Caki2 (cell line): ENCODE results near the gene STMN3. TPM values are rescaled to one million over a fixed set of nuclear protein-coding genes. Genes with fewer than 3 reads are reported as not detected.
A peak's percentile ranks its signal among the peaks of the same experiment; 100 is the strongest.

ENCODE experiments used
- DNase-seq: peaks from one replicate; pipeline ENCODE4 v3.0.0-alpha.2; 2015; ENCODE audit warnings: low read depth
- in situ Hi-C: cut with HindIII; loops from 2 replicates; pipeline ENCODE4 v1.10.0; 2016; ENCODE audit warnings: low sequenced_read_pairs, low pct_unique_long_range_greater_than_20kb, mixed read lengths
- total RNA-seq: library from RNA; depleted of rRNA; stranded (reverse); fragments of >200 nt; shearing (Covaris generic); gene quantifications from 2 replicates; pipeline ENCODE4 v1.2.3, GENCODE V29; 2014; ENCODE audit warnings: low replicate concordance

Gene STMN3
- total RNA-seq, 1 experiment from 2014 or later, result 70.6 TPM

GRCh38 chr20:63693733-63694583, 40.7 kb upstream of the STMN3 start:
- no peak for DNase-seq
- in situ Hi-C loops, result no loop called here

DNA sequence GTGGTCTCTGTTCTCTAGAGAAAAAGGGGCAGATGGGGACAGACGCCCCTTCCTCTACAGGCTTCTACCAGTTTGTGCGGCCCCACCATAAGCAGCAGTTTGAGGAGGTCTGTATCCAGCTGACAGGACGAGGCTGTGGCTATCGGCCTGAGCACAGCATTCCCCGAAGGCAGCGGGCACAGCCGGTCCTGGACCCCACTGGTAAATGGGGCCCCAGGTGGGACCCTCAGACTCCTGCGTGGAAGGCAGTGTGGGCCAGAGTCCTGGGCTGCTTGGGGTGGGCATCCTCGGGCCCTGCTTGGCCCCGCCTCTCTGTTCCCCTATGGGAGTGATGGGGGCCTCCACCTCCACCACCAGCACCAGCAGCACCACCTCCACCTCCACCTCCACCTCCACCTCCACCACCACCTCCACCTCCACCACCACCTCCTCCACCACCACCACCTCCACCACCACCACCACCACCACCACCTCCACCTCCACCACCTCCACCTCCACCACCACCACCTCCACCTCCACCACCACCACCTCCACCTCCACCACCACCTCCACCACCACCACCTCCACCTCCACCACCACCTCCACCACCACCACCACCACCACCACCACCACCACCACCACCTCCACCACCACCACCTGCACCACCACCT, 40.0 kb upstream of the STMN3 start:
- DNase-seq, result no peak
- in situ Hi-C loops, result no loop called here

DNA sequence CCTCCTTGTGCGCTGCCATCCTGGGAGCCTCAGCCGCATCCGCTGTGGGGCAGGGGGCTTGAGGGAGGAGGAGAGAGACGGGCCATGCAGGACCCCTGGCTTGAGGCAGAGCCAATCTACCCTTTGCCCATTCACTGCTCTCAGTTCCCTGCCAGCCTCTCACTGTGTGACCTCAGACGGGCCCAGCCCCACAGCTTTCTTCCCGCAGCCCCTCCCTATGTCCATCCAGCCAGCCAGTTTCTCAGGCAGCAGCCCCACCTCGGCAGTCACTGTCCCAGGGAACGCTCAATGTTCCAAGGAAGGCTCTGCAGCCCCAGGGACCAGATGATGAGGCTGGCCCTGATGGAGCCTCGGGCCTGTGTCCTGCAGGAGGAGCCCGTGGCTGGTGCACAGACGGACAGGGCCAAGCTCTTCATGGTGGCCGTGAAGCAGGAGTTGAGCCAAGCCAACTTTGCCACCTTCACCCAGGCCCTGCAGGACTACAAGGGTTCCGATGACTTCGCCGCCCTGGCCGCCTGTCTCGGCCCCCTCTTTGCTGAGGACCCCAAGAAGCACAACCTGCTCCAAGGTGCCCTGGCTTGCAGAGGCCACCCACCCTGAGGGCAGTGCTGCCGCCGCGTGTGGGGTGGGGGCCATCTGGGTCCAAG, 39.3 kb upstream of the STMN3 start:
- peak; percentile 59 for DNase-seq
- in situ Hi-C loops, result no loop called here

- no peak for DNase-seq
- in situ Hi-C loops, result no loop called here
Observed at GRCh38 chr20:63691711-63692435, 38.6 kb upstream of the STMN3 start.

GRCh38 chr20:63690898-63691710, 37.9 kb upstream of the STMN3 start:
- DNase-seq, result no peak
- in situ Hi-C loops, result no loop called here

GRCh38 chr20:63690003-63690897, 37.0 kb upstream of the STMN3 start:
- DNase-seq, result no peak
- in situ Hi-C loops, result no loop called here

GRCh38 chr20:63689046-63690002, 36.1 kb upstream of the STMN3 start:
- in situ Hi-C loops, result no loop called here
- no peak for DNase-seq

- in situ Hi-C loops, result no loop called here
- DNase-seq, result no peak
Observed at GRCh38 chr20:63688228-63689045, 35.2 kb upstream of the STMN3 start.

DNA sequence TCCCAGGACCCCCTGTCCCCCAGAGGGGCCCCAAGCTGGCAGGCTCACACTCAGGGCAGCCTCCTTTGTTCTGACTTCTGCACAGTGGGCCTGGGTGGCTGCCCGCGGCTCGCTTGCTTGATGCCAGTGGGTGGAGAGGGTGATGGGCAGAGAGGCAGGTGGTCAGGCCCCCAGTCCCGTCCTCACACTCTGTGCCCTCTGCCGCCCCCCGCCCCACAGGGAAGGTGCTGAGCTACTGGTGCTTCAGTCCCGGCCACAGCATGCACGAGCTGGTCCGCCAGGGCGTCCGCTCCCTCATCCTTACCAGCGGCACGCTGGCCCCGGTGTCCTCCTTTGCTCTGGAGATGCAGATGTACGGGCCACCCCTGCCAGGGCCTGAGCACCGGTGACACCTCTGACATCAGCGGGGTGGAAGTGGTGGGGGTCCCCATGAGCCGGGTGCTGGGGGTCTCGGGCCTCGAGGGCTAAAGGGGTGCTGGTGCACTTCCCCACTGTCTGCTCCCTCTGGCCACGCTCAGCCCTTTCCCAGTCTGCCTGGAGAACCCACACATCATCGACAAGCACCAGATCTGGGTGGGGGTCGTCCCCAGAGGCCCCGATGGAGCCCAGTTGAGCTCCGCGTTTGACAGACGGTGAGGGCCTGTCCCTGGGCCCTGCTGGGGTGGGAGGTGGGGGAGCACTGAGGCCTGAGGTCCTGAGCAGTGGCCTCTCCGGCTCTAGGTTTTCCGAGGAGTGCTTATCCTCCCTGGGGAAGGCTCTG, 34.4 kb upstream of the STMN3 start:
- in situ Hi-C loops, result no loop called here
- DNase-seq, result no peak

GRCh38 chr20:63686492-63687321, 33.5 kb upstream of the STMN3 start:
- in situ Hi-C loops, result no loop called here
- DNase-seq, result peak; percentile 75

- no peak for DNase-seq
- in situ Hi-C loops, result no loop called here
Observed at GRCh38 chr20:63686094-63686491, 32.9 kb upstream of the STMN3 start.

GRCh38 chr20:63685269-63686026, 32.2 kb upstream of the STMN3 start:
- in situ Hi-C loops, result no loop called here
- DNase-seq, result no peak
